ENCODE data around the gene RTN4IP1.
A peak's percentile ranks its signal among the peaks of the same experiment; 100 is the strongest.

Gene RTN4IP1

GRCh38 chr6:106648651-106649308 lies 19.5 kb upstream of the RTN4IP1 start:
- no peak overlapping the region for H3K4me3 ChIP-seq (ENCODE audit: low read depth in 1 of 2, low read length in 2 of 2)
- H3K4me1 ChIP-seq (ENCODE audit: control insufficient read depth in 1 of 2, insufficient read depth in 2 of 2, low read length in 2 of 2) = no peaks in the 10 kb centered on the region
- H3K9me3 ChIP-seq (ENCODE audit: control insufficient read depth in 1 of 2, low read length in 2 of 2) = no peaks in the 10 kb centered on the region
- H3K27ac ChIP-seq (ENCODE audit: low read length) = no peak overlapping the region
- H3K27me3 ChIP-seq (ENCODE audit: low read depth, low read length) = no peaks in the 10 kb centered on the region
- H3K36me3 ChIP-seq (ENCODE audit: control insufficient read depth in 1 of 2, insufficient read depth in 2 of 2, low read length in 2 of 2) = peaks cover 32 to 40% of the 10 kb centered on the region in 2 donors

GRCh38 chr6:106643061-106643460 lies 13.8 kb upstream of the RTN4IP1 start:
- H3K27me3 ChIP-seq (ENCODE audit: low read depth, low read length) = no peaks in the 10 kb centered on the region
- H3K4me1 ChIP-seq (ENCODE audit: control insufficient read depth in 1 of 2, insufficient read depth in 2 of 2, low read length in 2 of 2) = no peaks in the 10 kb centered on the region
- peaks cover 9 to 26% of the 10 kb centered on the region in 2 donors for H3K36me3 ChIP-seq (ENCODE audit: control insufficient read depth in 1 of 2, insufficient read depth in 2 of 2, low read length in 2 of 2)
- no peak overlapping the region for H3K4me3 ChIP-seq (ENCODE audit: low read depth in 1 of 2, low read length in 2 of 2)
- H3K9me3 ChIP-seq (ENCODE audit: control insufficient read depth in 1 of 2, low read length in 2 of 2) = no peaks in the 10 kb centered on the region
- no peak overlapping the region for H3K27ac ChIP-seq (ENCODE audit: low read length)

- no peak overlapping the region for H3K4me3 ChIP-seq (ENCODE audit: low read depth in 1 of 2, low read length in 2 of 2)
- H3K27ac ChIP-seq (ENCODE audit: low read length) = no peak overlapping the region
- no peaks in the 10 kb centered on the region for H3K27me3 ChIP-seq (ENCODE audit: low read depth, low read length)
- no peaks in the 10 kb centered on the region for H3K9me3 ChIP-seq (ENCODE audit: control insufficient read depth in 1 of 2, low read length in 2 of 2)
- no peaks in the 10 kb centered on the region for H3K4me1 ChIP-seq (ENCODE audit: control insufficient read depth in 1 of 2, insufficient read depth in 2 of 2, low read length in 2 of 2)
- H3K36me3 ChIP-seq (ENCODE audit: control insufficient read depth in 1 of 2, insufficient read depth in 2 of 2, low read length in 2 of 2) = peaks cover 9 to 26% of the 10 kb centered on the region in 2 donors
Measured at GRCh38 chr6:106642476-106642875, 13.2 kb upstream of the RTN4IP1 start.

GRCh38 chr6:106639812-106640211 lies 10.5 kb upstream of the RTN4IP1 start:
- no peaks in the 10 kb centered on the region for H3K27me3 ChIP-seq (ENCODE audit: low read depth, low read length)
- H3K4me3 ChIP-seq (ENCODE audit: low read depth in 1 of 2, low read length in 2 of 2) = no peak overlapping the region
- peaks cover 4 to 23% of the 10 kb centered on the region in 2 donors for H3K36me3 ChIP-seq (ENCODE audit: control insufficient read depth in 1 of 2, insufficient read depth in 2 of 2, low read length in 2 of 2)
- no peak overlapping the region for H3K27ac ChIP-seq (ENCODE audit: low read length)
- no peaks in the 10 kb centered on the region for H3K9me3 ChIP-seq (ENCODE audit: control insufficient read depth in 1 of 2, low read length in 2 of 2)
- H3K4me1 ChIP-seq (ENCODE audit: control insufficient read depth in 1 of 2, insufficient read depth in 2 of 2, low read length in 2 of 2) = peaks cover 0 to 4% of the 10 kb centered on the region in 2 donors

GRCh38 chr6:106637717-106638341 lies 8.5 kb upstream of the RTN4IP1 start:
- Histone ChIP-seq H3K4me1 (ENCODE audit: control insufficient read depth in 1 of 2, insufficient read depth in 2 of 2, low read length in 2 of 2) (peaks cover 0 to 4% of the 10 kb centered on the region in 2 donors), H3K27me3 (ENCODE audit: low read depth, low read length) (no peaks in the 10 kb centered on the region), H3K36me3 (ENCODE audit: control insufficient read depth in 1 of 2, insufficient read depth in 2 of 2, low read length in 2 of 2) (peaks cover under 1 to 7% of the 10 kb centered on the region in 2 donors), H3K27ac (ENCODE audit: low read length) (no peak overlapping the region), H3K4me3 (ENCODE audit: low read depth in 1 of 2, low read length in 2 of 2) (no peak overlapping the region), H3K9me3 (ENCODE audit: control insufficient read depth in 1 of 2, low read length in 2 of 2) (no peaks in the 10 kb centered on the region)

- Histone ChIP-seq H3K36me3 (ENCODE audit: control insufficient read depth in 1 of 2, insufficient read depth in 2 of 2, low read length in 2 of 2) (peaks cover 0 to under 1% of the 10 kb centered on the region in 2 donors), H3K4me3 (ENCODE audit: low read depth in 1 of 2, low read length in 2 of 2) (no peak overlapping the region), H3K27me3 (ENCODE audit: low read depth, low read length) (no peaks in the 10 kb centered on the region), H3K27ac (ENCODE audit: low read length) (no peak overlapping the region), H3K4me1 (ENCODE audit: control insufficient read depth in 1 of 2, insufficient read depth in 2 of 2, low read length in 2 of 2) (peaks cover 0 to 4% of the 10 kb centered on the region in 2 donors), H3K9me3 (ENCODE audit: control insufficient read depth in 1 of 2, low read length in 2 of 2) (no peaks in the 10 kb centered on the region)
Measured at GRCh38 chr6:106637051-106637716, 7.9 kb upstream of the RTN4IP1 start.

- Histone ChIP-seq H3K36me3 (ENCODE audit: control insufficient read depth in 1 of 2, insufficient read depth in 2 of 2, low read length in 2 of 2) (no peaks in the 10 kb centered on the region), H3K27ac (ENCODE audit: low read length) (no peak overlapping the region), H3K9me3 (ENCODE audit: control insufficient read depth in 1 of 2, low read length in 2 of 2) (no peaks in the 10 kb centered on the region), H3K27me3 (ENCODE audit: low read depth, low read length) (no peaks in the 10 kb centered on the region), H3K4me1 (ENCODE audit: control insufficient read depth in 1 of 2, insufficient read depth in 2 of 2, low read length in 2 of 2) (peaks cover 7 to 14% of the 10 kb centered on the region in 2 donors), H3K4me3 (ENCODE audit: low read depth in 1 of 2, low read length in 2 of 2) (no peak overlapping the region)
Measured at GRCh38 chr6:106634565-106634964, 5.3 kb upstream of the RTN4IP1 start.

- no peaks in the 10 kb centered on the region for H3K9me3 ChIP-seq (ENCODE audit: control insufficient read depth in 1 of 2, low read length in 2 of 2)
- H3K27me3 ChIP-seq (ENCODE audit: low read depth, low read length) = no peaks in the 10 kb centered on the region
- H3K36me3 ChIP-seq (ENCODE audit: control insufficient read depth in 1 of 2, insufficient read depth in 2 of 2, low read length in 2 of 2) = no peaks in the 10 kb centered on the region
- peaks cover 12 to 19% of the 10 kb centered on the region in 2 donors for H3K4me1 ChIP-seq (ENCODE audit: control insufficient read depth in 1 of 2, insufficient read depth in 2 of 2, low read length in 2 of 2)
- no peak overlapping the region for H3K4me3 ChIP-seq (ENCODE audit: low read depth in 1 of 2, low read length in 2 of 2)
- H3K27ac ChIP-seq (ENCODE audit: low read length) = no peak overlapping the region
Measured at GRCh38 chr6:106631346-106631745, 2.0 kb upstream of the RTN4IP1 start.

- no peaks in the 10 kb centered on the region for H3K36me3 ChIP-seq (ENCODE audit: control insufficient read depth in 1 of 2, insufficient read depth in 2 of 2, low read length in 2 of 2)
- H3K27ac ChIP-seq (ENCODE audit: low read length) = peak overlapping the region; percentile 92
- H3K4me1 ChIP-seq (ENCODE audit: control insufficient read depth in 1 of 2, insufficient read depth in 2 of 2, low read length in 2 of 2) = peaks cover 12 to 19% of the 10 kb centered on the region in 2 donors
- peak overlapping the region; percentile 98 to 99 for H3K4me3 ChIP-seq (ENCODE audit: low read depth in 1 of 2, low read length in 2 of 2)
- H3K9me3 ChIP-seq (ENCODE audit: control insufficient read depth in 1 of 2, low read length in 2 of 2) = no peaks in the 10 kb centered on the region
- no peaks in the 10 kb centered on the region for H3K27me3 ChIP-seq (ENCODE audit: low read depth, low read length)
Measured at GRCh38 chr6:106630366-106630765, 1.1 kb upstream of the RTN4IP1 start.

- H3K9me3 ChIP-seq (ENCODE audit: control insufficient read depth in 1 of 2, low read length in 2 of 2) = no peaks in the 10 kb centered on the region
- no peaks in the 10 kb centered on the region for H3K27me3 ChIP-seq (ENCODE audit: low read depth, low read length)
- no peaks in the 10 kb centered on the region for H3K36me3 ChIP-seq (ENCODE audit: control insufficient read depth in 1 of 2, insufficient read depth in 2 of 2, low read length in 2 of 2)
- H3K4me3 ChIP-seq (ENCODE audit: low read depth in 1 of 2, low read length in 2 of 2) = peak overlapping the region; percentile 98 to 99
- H3K4me1 ChIP-seq (ENCODE audit: control insufficient read depth in 1 of 2, insufficient read depth in 2 of 2, low read length in 2 of 2) = peaks cover 12 to 19% of the 10 kb centered on the region in 2 donors
- H3K27ac ChIP-seq (ENCODE audit: low read length) = peak overlapping the region; percentile 92
Measured at GRCh38 chr6:106629859-106630163, 513 bp upstream of the RTN4IP1 start.

GRCh38 chr6:106628658-106629102 lies 618 bp downstream of the RTN4IP1 start:
- Histone ChIP-seq H3K27ac (ENCODE audit: low read length) (peak overlapping the region; percentile 92), H3K4me1 (ENCODE audit: control insufficient read depth in 1 of 2, insufficient read depth in 2 of 2, low read length in 2 of 2) (peaks cover 12 to 19% of the 10 kb centered on the region in 2 donors), H3K27me3 (ENCODE audit: low read depth, low read length) (no peaks in the 10 kb centered on the region), H3K4me3 (ENCODE audit: low read depth in 1 of 2, low read length in 2 of 2) (peak overlapping the region; percentile 98 to 99), H3K9me3 (ENCODE audit: control insufficient read depth in 1 of 2, low read length in 2 of 2) (no peaks in the 10 kb centered on the region), H3K36me3 (ENCODE audit: control insufficient read depth in 1 of 2, insufficient read depth in 2 of 2, low read length in 2 of 2) (no peaks in the 10 kb centered on the region)
